AG04450 (cell line): ENCODE results near the gene CHIT1. TPM values are rescaled to one million over a fixed set of nuclear protein-coding genes. Genes with fewer than 3 reads are reported as not detected.

Source experiments
- CTCF ChIA-PET: fragments of 300-600, 350-600 bp; formaldehyde crosslinking; extraction: SDS; loops from one replicate; lab custom pipeline; 2022; ENCODE audit warnings: antibody characterized with exemption, inconsistent platforms; lab: Charles Lee
- POLR2A ChIA-PET: fragments of 350-600 bp; formaldehyde crosslinking; extraction: SDS; loops from one replicate; lab custom pipeline; 2021; ENCODE audit warnings: antibody characterized with exemption, inconsistent platforms; lab: Yijun Ruan, JAX
- DNase-seq: peaks from one replicate; pipeline ENCODE4 v3.0.0-alpha.2; 2011; ENCODE audit warnings: low read depth, low spot score
- H3K27ac ChIP-seq: one replicate; pipeline ENCODE4 v1.5.1; 2012; ENCODE audit warnings: low read depth, low read length, control low read depth
- H3K27me3 ChIP-seq: one replicate; pipeline ENCODE4 v1.6.0; 2012; ENCODE audit warnings: low read length; ENCODE audit not compliant: control insufficient read depth, insufficient read depth
- H3K4me3 ChIP-seq: 2 replicates; pipeline ENCODE4 v1.5.1; 2011; ENCODE audit warnings: mild to moderate bottlenecking, low read depth, low read length, control low read depth
- H3K9me3 ChIP-seq: 2 replicates; pipeline ENCODE4 v1.5.1; 2012; ENCODE audit warnings: low read length; ENCODE audit not compliant: control insufficient read depth, insufficient read depth
- CTCF ChIP-seq: IDR thresholded peaks from 2 replicates; pipeline ENCODE4 v1.5.1; 2011; ENCODE audit warnings: low read depth, low read length, control low read depth, inconsistent platforms
- polyA plus RNA-seq: library from polyadenylated mRNA; depleted of rRNA; stranded (reverse); fragments of >200 nt; gene quantifications from 2 replicates; pipeline ENCODE4 v1.2.3, GENCODE V29; 2011

The CHIT1 gene
- polyA plus RNA-seq, 1 experiment = not detected

GRCh38 chr1:203199481-203199815 is 30.0 kb downstream of the CHIT1 start:
- no peak for TF ChIP-seq CTCF
- Histone ChIP-seq H3K4me3 (no peak overlapping the region), H3K27ac (peak overlapping the region; percentile 92), H3K9me3 (peaks cover 3% of the 10 kb centered on the region; the same call in 1 of the 2 replicates), H3K27me3 (no peaks in the 10 kb centered on the region)
- CTCF ChIA-PET = interaction anchor here (0.9 to 2.1 kb wide), 3 partner anchors 26 to 82 kb away, joined by 3 to 9 read pairs (median 4); no protein-coding TSS in a partner anchor
- POLR2A ChIA-PET = interaction anchor here (0.6 kb wide), 1 partner anchor 516 kb away, joined by 3 read pairs; no protein-coding TSS in a partner anchor
- DNase-seq = no peak

- peaks cover 3% of the 10 kb centered on the region; the same call in 1 of the 2 replicates for H3K9me3 ChIP-seq
- peak overlapping the region; percentile 92 for H3K27ac ChIP-seq
These were observed 30.5 kb downstream of the CHIT1 start for GRCh38 chr1:203199002-203199401.

GRCh38 chr1:203197625-203198024 is 31.8 kb downstream of the CHIT1 start:
- DNase-seq = peak; percentile 59
- Histone ChIP-seq H3K27ac (peak overlapping the region; percentile 52), H3K9me3 (peaks cover 3% of the 10 kb centered on the region; the same call in 1 of the 2 replicates), H3K4me3 (no peak overlapping the region), H3K27me3 (no peaks in the 10 kb centered on the region)
- ChIA-PET CTCF (interaction anchor here (0.9 to 1.8 kb wide), 3 partner anchors 72 to 159 kb away, joined by 3 to 5 read pairs (median 3); no protein-coding TSS in a partner anchor), POLR2A (no interaction called here)
- no peak for TF ChIP-seq CTCF

More at GRCh38 chr1:203199002-203199401, 30.5 kb downstream of the CHIT1 start:
- POLR2A ChIA-PET = interaction anchor here (1.0 kb wide), 1 partner anchor 26 kb away, joined by 4 read pairs; no protein-coding TSS in a partner anchor
- DNase-seq = no peak
- no peak for TF ChIP-seq CTCF
- Histone ChIP-seq H3K4me3 (no peak overlapping the region), H3K27me3 (no peaks in the 10 kb centered on the region)
- CTCF ChIA-PET = interaction anchor here (0.9 to 2.1 kb wide), 3 partner anchors 26 to 81 kb away, joined by 3 to 9 read pairs (median 4); no protein-coding TSS in a partner anchor

- DNase-seq = no peak
- H3K4me3 ChIP-seq = no peak overlapping the region
- ChIA-PET CTCF (interaction anchor here (1.0 to 1.8 kb wide), 5 partner anchors 11 to 157 kb away, joined by 4 to 9 read pairs (median 5); partner anchors contain the start of gene ADORA1), POLR2A (no interaction called here)
- H3K27ac ChIP-seq = no peak overlapping the region
- peak; percentile 35; the same call in 1 of the 2 replicates for TF ChIP-seq CTCF
- H3K9me3 ChIP-seq = no peaks in the 10 kb centered on the region
- H3K27me3 ChIP-seq = no peaks in the 10 kb centered on the region
These were observed 33.1 kb downstream of the CHIT1 start for GRCh38 chr1:203196371-203196770.

GRCh38 chr1:203190949-203191348 is 38.5 kb downstream of the CHIT1 start:
- Histone ChIP-seq H3K4me3 (no peak overlapping the region), H3K27me3 (peaks cover 8% of the 10 kb centered on the region), H3K9me3 (no peaks in the 10 kb centered on the region), H3K27ac (no peak overlapping the region)
- CTCF ChIA-PET = interaction anchor here (1.2 to 2.2 kb wide), 2 partner anchors 10 to 76 kb away, joined by 3 to 7 read pairs; no protein-coding TSS in a partner anchor
- POLR2A ChIA-PET = no interaction called here
- DNase-seq = no peak
- no peak for TF ChIP-seq CTCF
